ENCODE results near the gene NRCAM.
A peak's percentile ranks its signal among the peaks of the same experiment; 100 is the strongest.

NRCAM gene

DNA sequence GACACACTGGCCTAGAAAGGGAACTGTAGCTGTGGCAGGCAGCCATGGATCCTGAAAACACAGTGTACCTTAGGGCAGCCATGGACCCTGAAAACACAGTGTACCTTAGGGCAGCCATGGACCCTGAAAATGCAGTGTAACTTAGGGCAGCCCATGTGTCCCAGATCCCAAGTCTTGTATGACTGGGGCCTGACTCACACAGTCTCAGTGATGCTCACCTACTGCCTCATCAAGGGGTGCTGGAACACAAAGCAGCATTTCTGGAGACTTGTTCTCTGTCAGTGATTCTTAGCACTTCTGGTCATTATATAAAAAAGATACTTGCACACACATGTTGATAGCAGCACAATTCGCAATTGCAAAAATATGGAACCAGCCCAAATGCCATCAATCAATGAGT, 255.9 kb downstream of the NRCAM start:
- CTCF ChIA-PET = no interaction called here
- DNase-seq (ENCODE audit: extremely low spot score) = no peak
- TF ChIP-seq, protein P1, sequence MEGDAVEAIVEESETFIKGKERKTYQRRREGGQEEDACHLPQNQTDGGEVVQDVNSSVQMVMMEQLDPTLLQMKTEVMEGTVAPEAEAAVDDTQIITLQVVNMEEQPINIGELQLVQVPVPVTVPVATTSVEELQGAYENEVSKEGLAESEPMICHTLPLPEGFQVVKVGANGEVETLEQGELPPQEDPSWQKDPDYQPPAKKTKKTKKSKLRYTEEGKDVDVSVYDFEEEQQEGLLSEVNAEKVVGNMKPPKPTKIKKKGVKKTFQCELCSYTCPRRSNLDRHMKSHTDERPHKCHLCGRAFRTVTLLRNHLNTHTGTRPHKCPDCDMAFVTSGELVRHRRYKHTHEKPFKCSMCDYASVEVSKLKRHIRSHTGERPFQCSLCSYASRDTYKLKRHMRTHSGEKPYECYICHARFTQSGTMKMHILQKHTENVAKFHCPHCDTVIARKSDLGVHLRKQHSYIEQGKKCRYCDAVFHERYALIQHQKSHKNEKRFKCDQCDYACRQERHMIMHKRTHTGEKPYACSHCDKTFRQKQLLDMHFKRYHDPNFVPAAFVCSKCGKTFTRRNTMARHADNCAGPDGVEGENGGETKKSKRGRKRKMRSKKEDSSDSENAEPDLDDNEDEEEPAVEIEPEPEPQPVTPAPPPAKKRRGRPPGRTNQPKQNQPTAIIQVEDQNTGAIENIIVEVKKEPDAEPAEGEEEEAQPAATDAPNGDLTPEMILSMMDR (IDR thresholded peaks at IDR 0.05; ENCODE audit: control extremely low read depth, extremely low read depth, low read depth, missing control alignments) = no peak
- POLR2A ChIA-PET = no interaction called here

DNA sequence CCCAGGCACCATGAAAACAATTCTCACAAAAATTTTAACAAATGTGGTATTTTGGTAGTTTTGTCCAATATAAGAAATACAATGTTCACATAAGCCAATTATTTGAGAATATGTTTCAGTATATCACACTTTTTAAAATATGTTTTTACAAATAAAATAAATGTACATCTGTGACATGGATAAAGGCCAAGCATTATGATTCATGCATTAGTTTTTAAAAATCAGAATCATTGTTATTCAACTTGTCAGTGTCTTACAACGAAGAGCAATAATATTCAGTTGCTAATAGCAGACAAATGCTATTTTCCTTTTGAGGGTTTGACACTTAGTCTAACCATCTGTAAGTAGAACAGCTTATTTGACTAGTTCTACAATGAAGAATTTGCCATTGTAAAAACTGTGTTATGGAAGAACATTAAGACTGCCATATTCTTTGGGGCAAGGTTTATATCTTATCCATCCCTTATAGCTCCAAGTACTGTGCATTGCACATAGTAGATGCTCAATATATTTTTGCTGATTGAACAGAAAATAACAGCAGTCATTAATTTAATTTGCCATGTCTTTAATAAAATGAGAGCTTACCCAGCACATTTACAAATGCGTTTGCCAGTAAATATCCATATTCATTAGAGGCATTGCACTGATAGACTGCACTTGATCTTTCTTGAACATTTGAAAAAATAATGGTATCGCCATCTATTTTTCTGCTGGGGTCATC, 258.7 kb downstream of the NRCAM start:
- ChIA-PET CTCF (interaction anchor here (1.6 kb wide), 1 partner anchor 8 kb away, joined by 3 read pairs; no protein-coding TSS in a partner anchor), POLR2A (no interaction called here)
- TF ChIP-seq, protein P1 (IDR thresholded peaks at IDR 0.05; ENCODE audit: control extremely low read depth, extremely low read depth, low read depth, missing control alignments) = no peak
- no peak for DNase-seq (ENCODE audit: extremely low spot score)

DNA sequence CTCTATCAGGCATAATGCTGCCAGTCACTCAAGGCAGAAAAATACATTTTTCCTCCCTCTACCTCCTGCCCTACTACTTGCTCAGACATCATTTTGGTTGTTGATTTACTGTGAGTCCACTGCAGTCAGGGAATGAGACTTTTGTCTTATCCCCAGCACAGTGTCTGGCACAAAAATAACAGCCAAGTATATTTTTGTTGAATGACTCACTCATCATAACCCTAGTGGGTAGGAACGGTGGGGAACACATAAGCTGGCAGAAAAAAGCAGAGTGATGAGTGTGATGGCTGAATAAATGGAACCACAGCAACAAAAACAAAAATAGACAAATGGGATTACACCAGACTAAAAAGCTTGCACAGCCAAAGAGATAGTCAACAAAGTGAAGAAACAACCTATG, 260.2 kb downstream of the NRCAM start:
- CTCF ChIA-PET = no interaction called here
- TF ChIP-seq, protein P1 (IDR thresholded peaks at IDR 0.05; ENCODE audit: control extremely low read depth, extremely low read depth, low read depth, missing control alignments) = no peak
- DNase-seq (ENCODE audit: extremely low spot score) = no peak
- POLR2A ChIA-PET = no interaction called here

DNA sequence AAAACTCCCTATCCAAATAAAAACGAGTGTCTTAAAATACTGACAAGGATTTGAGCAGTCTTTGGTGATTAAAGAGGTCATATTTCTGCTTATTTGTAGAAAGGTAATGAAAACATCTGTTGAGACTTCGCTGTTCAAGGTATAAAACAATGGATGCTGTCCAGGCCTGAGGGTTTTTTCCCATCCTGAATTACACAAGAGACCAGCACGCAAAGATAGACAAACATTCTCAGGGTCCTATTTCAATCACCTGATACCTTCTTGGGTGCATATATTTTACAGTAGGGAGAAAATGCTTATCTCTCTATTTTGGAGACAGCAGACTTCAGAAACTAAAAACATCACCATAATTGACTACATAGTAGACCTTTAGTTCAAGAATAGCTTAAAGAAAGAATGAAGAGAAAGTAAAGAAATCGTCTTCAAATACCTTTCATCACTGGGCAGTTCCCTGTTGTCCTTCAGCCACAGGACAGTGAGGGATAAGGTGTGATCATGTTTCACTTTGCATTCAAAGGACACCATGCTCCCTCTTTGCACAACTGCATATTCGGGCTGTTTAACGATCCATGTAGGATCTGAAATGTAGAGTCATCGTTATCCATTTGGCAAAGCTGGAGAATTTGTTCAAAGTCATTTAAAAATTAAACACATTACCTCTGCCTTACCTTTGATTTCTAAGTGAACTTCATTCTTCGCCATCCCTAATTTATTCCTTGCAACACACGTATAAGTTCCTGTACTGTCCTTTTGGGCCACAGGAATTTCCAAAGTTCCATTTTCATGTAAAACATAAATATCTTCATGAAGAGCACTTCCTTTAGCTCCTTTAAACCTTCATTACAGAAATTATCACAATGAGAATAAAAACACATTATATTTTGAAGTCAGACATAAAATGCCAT, 262.4 kb downstream of the NRCAM start:
- DNase-seq (ENCODE audit: extremely low spot score) = no peak
- ChIA-PET CTCF (interaction anchor here (1.9 kb wide), 1 partner anchor 303 kb away, joined by 5 read pairs; no protein-coding TSS in a partner anchor), POLR2A (no interaction called here)
- TF ChIP-seq, protein P1 (IDR thresholded peaks at IDR 0.05; ENCODE audit: control extremely low read depth, extremely low read depth, low read depth, missing control alignments) = no peak

DNA sequence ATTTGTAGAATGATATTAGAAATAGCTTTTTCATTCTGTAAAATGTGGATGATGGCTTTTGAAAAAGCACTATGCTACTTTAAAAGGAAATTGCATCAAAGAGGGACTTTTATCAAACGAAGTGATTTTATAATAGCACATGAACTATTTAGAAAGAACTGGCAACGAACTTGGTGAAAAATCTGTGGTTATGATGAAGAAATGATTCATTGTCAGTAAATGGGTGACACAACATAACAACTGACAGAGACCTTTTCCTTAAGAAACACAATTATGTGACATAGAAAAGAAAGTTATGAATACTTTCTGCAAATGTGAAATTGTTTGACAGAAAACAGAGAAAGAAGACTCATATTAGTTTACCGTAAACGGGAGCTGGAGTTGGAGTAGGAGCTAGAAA, 265.3 kb downstream of the NRCAM start:
- TF ChIP-seq, protein P1 (IDR thresholded peaks at IDR 0.05; ENCODE audit: control extremely low read depth, extremely low read depth, low read depth, missing control alignments) = no peak
- CTCF ChIA-PET = no interaction called here
- POLR2A ChIA-PET = no interaction called here
- no peak for DNase-seq (ENCODE audit: extremely low spot score)

DNA sequence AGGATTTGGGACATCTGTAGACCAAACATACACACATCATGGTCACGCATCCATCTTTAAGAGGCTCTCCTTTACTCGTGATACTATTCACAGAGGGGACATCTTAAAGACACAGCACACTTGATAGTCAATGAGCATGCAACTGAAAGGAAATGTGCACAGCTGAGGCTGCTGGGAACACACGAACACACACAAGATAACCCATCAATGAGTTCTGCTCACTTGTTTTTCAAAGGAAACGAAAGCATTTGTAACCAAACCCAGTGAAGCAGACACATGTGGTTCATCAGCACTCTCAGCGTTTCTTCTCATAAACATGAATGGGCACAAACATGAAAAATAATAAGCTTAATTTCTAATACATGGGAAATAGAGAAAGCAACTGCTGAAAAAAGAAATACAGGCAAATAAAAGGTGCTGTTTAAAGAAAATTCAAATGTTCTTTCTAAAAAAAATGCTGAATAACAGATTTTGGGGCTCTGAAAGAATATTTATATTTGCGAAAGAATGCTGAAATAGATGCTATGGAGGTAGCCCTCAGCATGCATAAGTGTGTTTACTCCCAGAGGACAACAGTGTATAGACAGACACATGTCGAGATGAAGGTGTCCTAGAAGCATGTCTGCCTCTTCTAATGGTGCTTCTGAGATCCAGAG, 266.4 kb downstream of the NRCAM start:
- POLR2A ChIA-PET = no interaction called here
- CTCF ChIA-PET = interaction anchor here (0.9 to 1.4 kb wide), 6 partner anchors 8 to 307 kb away, joined by 3 to 4 read pairs (median 3); no protein-coding TSS in a partner anchor
- peak; percentile 43 for DNase-seq (ENCODE audit: extremely low spot score)
- TF ChIP-seq, protein P1 (IDR thresholded peaks at IDR 0.05; ENCODE audit: control extremely low read depth, extremely low read depth, low read depth, missing control alignments) = no peak

Measured in GM10248 (cell line).